SK-N-SH (cell line): ENCODE measurements around the gene ARL4A. TPM values are rescaled to one million over a fixed set of nuclear protein-coding genes. Genes with fewer than 3 reads are reported as not detected.

Source experiments
- CHD2 ChIP-seq: fragments of 150-350 bp; IDR thresholded peaks from 2 replicates; pipeline ENCODE4 v1.6.1; 2018; ENCODE audit warnings: low read length; ENCODE audit not compliant: partially characterized antibody
- ELF1 ChIP-seq: IDR thresholded peaks from 2 replicates; pipeline ENCODE4 v1.4.0; 2012
- GATA2 ChIP-seq: sonication (generic); formaldehyde crosslinking; IDR thresholded peaks from 2 replicates; pipeline ENCODE4 v1.5.0; 2020; ENCODE audit warnings: mild to moderate bottlenecking, missing genetic modification reagents
- MXI1 ChIP-seq: IDR thresholded peaks from 2 replicates; pipeline ENCODE4 v1.6.1; 2012; ENCODE audit warnings: mild to moderate bottlenecking, low read depth, low read length, improper control_type of control experiment
- NRF1 ChIP-seq: IDR thresholded peaks from 2 replicates; pipeline ENCODE4 v1.6.1; 2012; ENCODE audit warnings: low read depth, mild to moderate bottlenecking, low read length
- POLR2AphosphoS5 ChIP-seq: IDR thresholded peaks from 2 replicates; pipeline ENCODE4 v1.6.1; 2012; ENCODE audit warnings: low read depth, low read length
- RAD21 ChIP-seq: IDR thresholded peaks from 2 replicates; pipeline ENCODE4 v1.6.1; 2012; ENCODE audit warnings: mild to moderate bottlenecking, low read length
- SMC3 ChIP-seq: IDR thresholded peaks from 2 replicates; pipeline ENCODE4 v1.6.1; 2012; ENCODE audit warnings: low read depth, low read length, improper control_type of control experiment
- TAF1 ChIP-seq: IDR thresholded peaks from 2 replicates; pipeline ENCODE4 v1.6.1; 2012; ENCODE audit warnings: low read depth, mild to moderate bottlenecking, low read length, moderate library complexity, borderline replicate concordance
- TEAD4 ChIP-seq: IDR thresholded peaks from 2 replicates; pipeline ENCODE4 v1.4.0; 2012; ENCODE audit warnings: mild to moderate bottlenecking, borderline replicate concordance; ENCODE audit not compliant: insufficient read depth
- polyA plus RNA-seq, 3 experiments: library from polyadenylated mRNA; depleted of rRNA; stranded (reverse); fragments of >200 nt; gene quantifications; 2 replicates each; pipeline ENCODE4 v1.2.3, GENCODE V29; 2012
- TF ChIP-seq, protein P1 (sequence below): fragments of 200-600 bp; sonication (generic); IDR thresholded peaks from 2 replicates; pipeline ENCODE4 v1.6.1; 2017; ENCODE audit warnings: antibody characterized with exemption, mild to moderate bottlenecking, moderate library complexity
- TF ChIP-seq, protein P2 (sequence below): fragments of 150-350 bp; IDR thresholded peaks from 2 replicates; pipeline ENCODE4 v1.6.1; 2017; ENCODE audit warnings: antibody characterized with exemption, low read length, low read depth, borderline replicate concordance
- TF ChIP-seq, protein P3 (sequence below): IDR thresholded peaks from 2 replicates; pipeline ENCODE4 v1.6.1; 2012; ENCODE audit warnings: mild to moderate bottlenecking, low read depth, low read length, moderate library complexity

ARL4A gene
- polyA plus RNA-seq, 1 of the 3 experiments (the other 2 are of a cell fraction), result 5.5 TPM

DNA sequence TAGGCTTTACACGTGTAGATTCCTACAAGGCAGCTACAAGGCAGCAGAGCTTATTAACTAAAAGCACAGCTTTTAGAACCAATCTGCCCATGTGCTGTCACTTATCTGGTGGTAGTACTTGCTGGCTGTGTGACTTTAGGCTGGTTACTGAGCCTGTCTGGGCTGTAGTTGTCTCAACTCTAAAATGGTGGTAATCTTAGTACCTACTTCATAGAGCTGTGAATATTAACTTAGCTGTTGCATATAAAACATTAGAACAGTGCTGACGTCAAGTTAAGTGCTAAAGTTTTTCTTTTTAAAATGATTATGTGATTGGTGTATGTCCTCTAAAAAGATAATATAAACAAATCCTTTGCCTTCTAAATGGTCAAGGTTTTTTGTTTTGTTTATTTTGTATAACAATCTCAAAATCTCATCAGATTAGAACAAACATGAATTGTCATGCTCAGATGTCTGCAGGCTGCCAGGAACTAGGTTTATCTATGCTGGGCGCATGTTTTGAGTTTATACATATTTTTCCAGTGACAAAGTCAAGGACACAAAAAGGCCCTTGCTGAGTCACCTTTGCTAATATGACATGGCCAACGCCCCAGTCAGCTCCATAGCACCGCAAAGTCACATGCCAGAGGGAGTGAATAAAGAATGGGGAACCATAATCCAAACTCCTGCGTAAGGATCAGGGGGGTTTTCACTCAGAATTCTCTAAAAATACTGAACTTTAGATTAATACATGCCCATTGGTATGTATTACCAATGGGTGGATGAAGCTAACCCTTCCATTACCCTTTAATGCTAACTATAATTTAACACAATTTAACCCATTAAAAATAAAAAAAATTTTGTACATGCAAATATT is 39.8 kb upstream of the ARL4A start (continued):
- TF ChIP-seq POLR2AphosphoS5 (no peak), SMC3 (no peak), ELF1 (no peak), NRF1 (no peak), CHD2 (no peak), GATA2 (CRISPR knock-in tag) (no peak), RAD21 (no peak), TEAD4 (0 out of 2 replicates have a peak, but pooled peaks have one; percentile 64), TAF1 (no peak), MXI1 (no peak)
- TF ChIP-seq, protein P1, sequence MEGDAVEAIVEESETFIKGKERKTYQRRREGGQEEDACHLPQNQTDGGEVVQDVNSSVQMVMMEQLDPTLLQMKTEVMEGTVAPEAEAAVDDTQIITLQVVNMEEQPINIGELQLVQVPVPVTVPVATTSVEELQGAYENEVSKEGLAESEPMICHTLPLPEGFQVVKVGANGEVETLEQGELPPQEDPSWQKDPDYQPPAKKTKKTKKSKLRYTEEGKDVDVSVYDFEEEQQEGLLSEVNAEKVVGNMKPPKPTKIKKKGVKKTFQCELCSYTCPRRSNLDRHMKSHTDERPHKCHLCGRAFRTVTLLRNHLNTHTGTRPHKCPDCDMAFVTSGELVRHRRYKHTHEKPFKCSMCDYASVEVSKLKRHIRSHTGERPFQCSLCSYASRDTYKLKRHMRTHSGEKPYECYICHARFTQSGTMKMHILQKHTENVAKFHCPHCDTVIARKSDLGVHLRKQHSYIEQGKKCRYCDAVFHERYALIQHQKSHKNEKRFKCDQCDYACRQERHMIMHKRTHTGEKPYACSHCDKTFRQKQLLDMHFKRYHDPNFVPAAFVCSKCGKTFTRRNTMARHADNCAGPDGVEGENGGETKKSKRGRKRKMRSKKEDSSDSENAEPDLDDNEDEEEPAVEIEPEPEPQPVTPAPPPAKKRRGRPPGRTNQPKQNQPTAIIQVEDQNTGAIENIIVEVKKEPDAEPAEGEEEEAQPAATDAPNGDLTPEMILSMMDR, result no peak
- TF ChIP-seq, protein P2, sequence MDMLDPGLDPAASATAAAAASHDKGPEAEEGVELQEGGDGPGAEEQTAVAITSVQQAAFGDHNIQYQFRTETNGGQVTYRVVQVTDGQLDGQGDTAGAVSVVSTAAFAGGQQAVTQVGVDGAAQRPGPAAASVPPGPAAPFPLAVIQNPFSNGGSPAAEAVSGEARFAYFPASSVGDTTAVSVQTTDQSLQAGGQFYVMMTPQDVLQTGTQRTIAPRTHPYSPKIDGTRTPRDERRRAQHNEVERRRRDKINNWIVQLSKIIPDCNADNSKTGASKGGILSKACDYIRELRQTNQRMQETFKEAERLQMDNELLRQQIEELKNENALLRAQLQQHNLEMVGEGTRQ, result no peak
- TF ChIP-seq, protein P3, sequence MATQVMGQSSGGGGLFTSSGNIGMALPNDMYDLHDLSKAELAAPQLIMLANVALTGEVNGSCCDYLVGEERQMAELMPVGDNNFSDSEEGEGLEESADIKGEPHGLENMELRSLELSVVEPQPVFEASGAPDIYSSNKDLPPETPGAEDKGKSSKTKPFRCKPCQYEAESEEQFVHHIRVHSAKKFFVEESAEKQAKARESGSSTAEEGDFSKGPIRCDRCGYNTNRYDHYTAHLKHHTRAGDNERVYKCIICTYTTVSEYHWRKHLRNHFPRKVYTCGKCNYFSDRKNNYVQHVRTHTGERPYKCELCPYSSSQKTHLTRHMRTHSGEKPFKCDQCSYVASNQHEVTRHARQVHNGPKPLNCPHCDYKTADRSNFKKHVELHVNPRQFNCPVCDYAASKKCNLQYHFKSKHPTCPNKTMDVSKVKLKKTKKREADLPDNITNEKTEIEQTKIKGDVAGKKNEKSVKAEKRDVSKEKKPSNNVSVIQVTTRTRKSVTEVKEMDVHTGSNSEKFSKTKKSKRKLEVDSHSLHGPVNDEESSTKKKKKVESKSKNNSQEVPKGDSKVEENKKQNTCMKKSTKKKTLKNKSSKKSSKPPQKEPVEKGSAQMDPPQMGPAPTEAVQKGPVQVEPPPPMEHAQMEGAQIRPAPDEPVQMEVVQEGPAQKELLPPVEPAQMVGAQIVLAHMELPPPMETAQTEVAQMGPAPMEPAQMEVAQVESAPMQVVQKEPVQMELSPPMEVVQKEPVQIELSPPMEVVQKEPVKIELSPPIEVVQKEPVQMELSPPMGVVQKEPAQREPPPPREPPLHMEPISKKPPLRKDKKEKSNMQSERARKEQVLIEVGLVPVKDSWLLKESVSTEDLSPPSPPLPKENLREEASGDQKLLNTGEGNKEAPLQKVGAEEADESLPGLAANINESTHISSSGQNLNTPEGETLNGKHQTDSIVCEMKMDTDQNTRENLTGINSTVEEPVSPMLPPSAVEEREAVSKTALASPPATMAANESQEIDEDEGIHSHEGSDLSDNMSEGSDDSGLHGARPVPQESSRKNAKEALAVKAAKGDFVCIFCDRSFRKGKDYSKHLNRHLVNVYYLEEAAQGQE, result no peak
- TF ChIP-seq, all 33 proteins: peak for 12
